B cell (primary cell): ENCODE results near the gene DISP2. TPM values are rescaled to one million over a fixed set of nuclear protein-coding genes. Genes with fewer than 3 reads are reported as not detected.

Experiments
- ATAC-seq: fragments of 200-7000 bp; cut with Tn5 transposase; one replicate; pipeline ENCODE4 v1.10.0; 2021; ENCODE audit warnings: low read depth, mild to moderate bottlenecking, moderate number of reproducible peaks, moderate library complexity
- CTCF ChIA-PET: fragments of 350-600 bp; sonication (Branson Sonifier 250); formaldehyde crosslinking; loops from one replicate; lab custom pipeline; 2021; ENCODE audit warnings: antibody characterized with exemption, inconsistent platforms; lab: Charles Lee
- POLR2A ChIA-PET: fragments of 350-600 bp; sonication (Branson Sonifier 250); formaldehyde crosslinking; loops from one replicate; lab custom pipeline; 2021; ENCODE audit warnings: antibody characterized with exemption; lab: Charles Lee
- DNase-seq: peaks from one replicate; pipeline ENCODE4 v3.0.0; 2013
- H2AFZ ChIP-seq: 2 replicates; pipeline ENCODE4 v1.6.1; 2012; ENCODE audit warnings: mild to moderate bottlenecking, low read depth, low read length; ENCODE audit not compliant: insufficient read depth, poor library complexity, severe bottlenecking
- H3K27ac ChIP-seq, 2 donors: 1 replicate in 1 of 2; 2 replicates in 1 of 2; pipeline ENCODE4 v1.5.1; 2012 to 2013; ENCODE audit warnings: low read length in 2 of 2, mild to moderate bottlenecking in 2 of 2, moderate library complexity in 1 of 2
- H3K27me3 ChIP-seq, 4 experiments: fragments of 200-600 bp in 1 of 4; sonication (generic) in 1 of 4; replicated peaks in 1 of 4; 1 replicate in 2 of 4; 2 replicates in 2 of 4; pipeline versions ENCODE4 v1.6.1 to v1.7.0; 2013 to 2016; ENCODE audit warnings: low read length in 3 of 4, mild to moderate bottlenecking in 2 of 4, mixed read lengths in 1 of 4, moderate library complexity in 1 of 4; ENCODE audit not compliant: insufficient read depth in 4 of 4, control insufficient read depth in 3 of 4; ENCODE audit errors: control extremely low read depth in 1 of 4
- H3K36me3 ChIP-seq, 2 experiments: replicated peaks in 1 of 2; 1 replicate in 1 of 2; 2 replicates in 1 of 2; pipeline versions ENCODE4 v1.6.1 to v1.7.1; 2013; ENCODE audit warnings: low read length in 1 of 2; ENCODE audit not compliant: insufficient read depth in 2 of 2, control insufficient read depth in 1 of 2; ENCODE audit errors: control extremely low read depth in 1 of 2, extremely low read depth in 1 of 2
- H3K4me1 ChIP-seq, 2 donors: fragments of 200-600 bp in 1 of 2; sonication (generic) in 1 of 2; 1 replicate in 1 of 2; 2 replicates in 1 of 2; pipeline versions ENCODE4 v1.5.1 to v1.6.1; 2013 to 2017; ENCODE audit warnings: low read length in 2 of 2; ENCODE audit not compliant: control insufficient read depth in 2 of 2, insufficient read depth in 2 of 2
- H3K4me2 ChIP-seq: replicated peaks from 2 replicates; pipeline ENCODE3; 2012; ENCODE audit warnings: mild to moderate bottlenecking, low read depth, low read length; ENCODE audit not compliant: poor library complexity, severe bottlenecking
- H3K4me3 ChIP-seq, 5 experiments: fragments of 200-600 bp in 1 of 5; sonication (generic) in 1 of 5; 1 replicate in 3 of 5; 2 replicates in 2 of 5; pipeline versions ENCODE4 v1.5.1 to v1.7.0; 2011 to 2016; ENCODE audit warnings: low read length in 4 of 5, mild to moderate bottlenecking in 4 of 5, low read depth in 2 of 5, control low read depth in 1 of 5, moderate library complexity in 1 of 5; ENCODE audit not compliant: insufficient read depth in 1 of 5; ENCODE audit errors: control extremely low read depth in 1 of 5, extremely low read depth in 1 of 5
- H3K79me2 ChIP-seq: fragments of 200-600 bp; sonication (generic); one replicate; pipeline ENCODE4 v1.6.0; 2016; ENCODE audit warnings: low read length; ENCODE audit not compliant: control insufficient read depth, insufficient read depth
- H3K9ac ChIP-seq: fragments of 200-600 bp; sonication (generic); 2 replicates; pipeline ENCODE4 v1.6.1; 2017; ENCODE audit warnings: mild to moderate bottlenecking, low read length, moderate library complexity
- H3K9me3 ChIP-seq, 3 donors: one replicate each; pipeline versions ENCODE4 v1.6.1 to v1.7.1; 2013; ENCODE audit warnings: low read length in 2 of 3; ENCODE audit not compliant: control insufficient read depth in 2 of 3, insufficient read depth in 1 of 3; ENCODE audit errors: control extremely low read depth in 1 of 3
- H4K20me1 ChIP-seq: 2 replicates; pipeline ENCODE4 v1.6.0; 2012; ENCODE audit warnings: mild to moderate bottlenecking, low read length; ENCODE audit not compliant: insufficient read depth, control insufficient read depth, poor library complexity, severe bottlenecking
- H3K27ac Mint-ChIP-seq: one replicate; pipeline ENCODE4 v1.8.0; 2021; ENCODE audit warnings: mixed read lengths
- H3K27me3 Mint-ChIP-seq: one replicate; pipeline ENCODE4 v1.8.0; 2021; ENCODE audit warnings: mixed read lengths
- H3K4me1 Mint-ChIP-seq: one replicate; pipeline ENCODE4 v1.8.0; 2021; ENCODE audit warnings: mixed read lengths
- H3K4me3 Mint-ChIP-seq: one replicate; pipeline ENCODE4 v1.8.0; 2021; ENCODE audit warnings: mixed read lengths
- H3K9me3 Mint-ChIP-seq: one replicate; pipeline ENCODE4 v1.8.0; 2022; ENCODE audit warnings: mixed read lengths; ENCODE audit not compliant: insufficient read depth
- EZH2 ChIP-seq: IDR thresholded peaks from 2 replicates; pipeline ENCODE4 v1.6.1; 2012; ENCODE audit warnings: borderline replicate concordance, low read depth, mild to moderate bottlenecking, moderate library complexity, low read length; ENCODE audit not compliant: insufficient read depth, poor library complexity, severe bottlenecking
- WGBS: methylation state at CpG from one replicate; pipeline ENCODE4 v1.1.5; 2013; ENCODE audit warnings: missing lambda C conversion rate; ENCODE audit not compliant: insufficient coverage; 5-methylcytosine and 5-hydroxymethylcytosine counted together
- intact Hi-C: fragments of 100-400 bp; cut with micrococcal nuclease; formaldehyde crosslinking; loops from one replicate; pipeline ENCODE4 v1.10.0; 2022
- polyA plus RNA-seq: library from polyadenylated mRNA; depleted of rRNA; stranded (reverse); fragments of >200 nt; gene quantifications from 2 replicates; pipeline ENCODE4 v1.2.3, GENCODE V29; 2012
- total RNA-seq, 2 donors: library from RNA; stranded (reverse); fragments of 120-200 nt in 1 of 2; gene quantifications; 1 replicate in 1 of 2; 2 replicates in 1 of 2; pipeline versions ENCODE4 v1.2.3 to v1.2.4, GENCODE V29; 2013 to 2022
- TF ChIP-seq, protein P1 (sequence below): fragments of 200-600 bp; IDR thresholded peaks from one replicate; pipeline ENCODE4 v1.8.0; 2022; ENCODE audit warnings: antibody characterized with exemption, mild to moderate bottlenecking

DISP2 gene
- total and polyA plus RNA-seq, 2 donors (not counting 1 experiment from before 2014, with no cell fraction given), result 0.13 to 0.71 TPM

DNA sequence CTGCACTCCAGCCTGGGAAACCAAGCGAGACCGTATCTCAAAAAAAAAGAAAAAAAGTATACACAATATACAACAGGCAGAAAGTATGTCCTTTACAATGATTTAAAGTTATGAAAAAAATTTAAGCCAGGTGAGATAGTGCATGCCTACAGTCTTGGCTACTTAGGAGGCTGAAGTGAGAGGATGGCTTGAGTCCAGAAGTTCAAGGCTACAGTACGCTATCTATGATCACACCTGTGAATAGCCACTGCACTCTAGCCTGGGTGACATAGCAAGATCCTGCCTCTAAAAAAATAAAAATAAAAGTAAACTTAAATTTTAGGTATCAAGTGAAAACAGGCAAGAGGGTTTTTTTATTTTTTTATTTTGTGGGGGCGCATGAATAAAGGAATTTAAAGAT lies 21.4 kb downstream of the DISP2 start:
- intact Hi-C loops, result no loop called here
- H2AFZ ChIP-seq, result no peak overlapping the region
- CTCF ChIA-PET, result interaction anchor here (0.5 to 1.5 kb wide), 3 partner anchors 11 to 42 kb away, joined by 3 to 5 read pairs (median 4); no protein-coding TSS in a partner anchor

DNA sequence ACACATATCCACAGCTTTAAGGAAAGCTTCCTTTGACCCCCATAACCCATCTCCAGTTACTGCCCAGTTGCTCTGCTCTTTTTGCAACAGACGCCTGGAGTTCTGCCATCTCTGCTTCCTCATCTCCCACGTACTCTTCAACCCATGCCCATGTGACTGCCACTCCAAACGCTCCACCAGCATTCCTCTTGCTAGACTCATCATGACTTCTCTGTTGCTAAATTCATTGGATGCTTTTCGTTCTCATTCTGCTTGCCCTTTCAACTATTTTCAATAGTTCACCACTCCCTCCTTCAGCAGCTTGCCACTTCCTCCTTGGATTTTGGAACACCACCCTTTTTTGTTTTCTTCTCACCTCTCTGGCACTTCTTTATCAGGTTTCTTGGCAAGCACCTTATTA lies 21.8 kb downstream of the DISP2 start:
- Histone ChIP-seq H3K36me3 (no peaks in the 10 kb centered on the region), H3K9me3 (no peaks in the 10 kb centered on the region), H2AFZ (no peak overlapping the region), H3K27ac (no peak overlapping the region), H3K4me2 (no peak overlapping the region), H3K4me1 (peaks cover 6 to 13% of the 10 kb centered on the region in 2 donors), H4K20me1 (no peaks in the 10 kb centered on the region), H3K79me2 (peaks cover 11% of the 10 kb centered on the region), H3K4me3 (no peak overlapping the region), H3K27me3 (no peaks in the 10 kb centered on the region), H3K9ac (no peak overlapping the region)
- POLR2A ChIA-PET, result no interaction called here
- Mint-ChIP-seq H3K9me3 (no peaks in the 10 kb centered on the region), H3K4me1 (peaks cover 12% of the 10 kb centered on the region), H3K27me3 (no peaks in the 10 kb centered on the region), H3K4me3 (no peak overlapping the region), H3K27ac (no peak overlapping the region)
- TF ChIP-seq, protein P1, sequence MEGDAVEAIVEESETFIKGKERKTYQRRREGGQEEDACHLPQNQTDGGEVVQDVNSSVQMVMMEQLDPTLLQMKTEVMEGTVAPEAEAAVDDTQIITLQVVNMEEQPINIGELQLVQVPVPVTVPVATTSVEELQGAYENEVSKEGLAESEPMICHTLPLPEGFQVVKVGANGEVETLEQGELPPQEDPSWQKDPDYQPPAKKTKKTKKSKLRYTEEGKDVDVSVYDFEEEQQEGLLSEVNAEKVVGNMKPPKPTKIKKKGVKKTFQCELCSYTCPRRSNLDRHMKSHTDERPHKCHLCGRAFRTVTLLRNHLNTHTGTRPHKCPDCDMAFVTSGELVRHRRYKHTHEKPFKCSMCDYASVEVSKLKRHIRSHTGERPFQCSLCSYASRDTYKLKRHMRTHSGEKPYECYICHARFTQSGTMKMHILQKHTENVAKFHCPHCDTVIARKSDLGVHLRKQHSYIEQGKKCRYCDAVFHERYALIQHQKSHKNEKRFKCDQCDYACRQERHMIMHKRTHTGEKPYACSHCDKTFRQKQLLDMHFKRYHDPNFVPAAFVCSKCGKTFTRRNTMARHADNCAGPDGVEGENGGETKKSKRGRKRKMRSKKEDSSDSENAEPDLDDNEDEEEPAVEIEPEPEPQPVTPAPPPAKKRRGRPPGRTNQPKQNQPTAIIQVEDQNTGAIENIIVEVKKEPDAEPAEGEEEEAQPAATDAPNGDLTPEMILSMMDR, result no peak
- no peak for TF ChIP-seq EZH2
- no peak for ATAC-seq
- no peak for DNase-seq
- CTCF ChIA-PET, result interaction anchor here (0.5 to 1.5 kb wide), 3 partner anchors 11 to 42 kb away, joined by 3 to 5 read pairs (median 4); no protein-coding TSS in a partner anchor
- intact Hi-C loops, result loop anchor here (5.0 kb wide), 1 partner anchor 902 kb away; no protein-coding TSS in a partner anchor
- WGBS, result 37% methylated on average over 4 of the region's 4 CpGs

More for the DNA sequence above, 21.4 kb downstream of the DISP2 start:
- Histone ChIP-seq H3K79me2 (peaks cover 11% of the 10 kb centered on the region), H3K9ac (no peak overlapping the region), H3K27me3 (no peaks in the 10 kb centered on the region), H4K20me1 (no peaks in the 10 kb centered on the region), H3K4me1 (peaks cover 6 to 13% of the 10 kb centered on the region in 2 donors), H3K9me3 (no peaks in the 10 kb centered on the region), H3K36me3 (no peaks in the 10 kb centered on the region), H3K4me3 (no peak overlapping the region), H3K27ac (no peak overlapping the region), H3K4me2 (no peak overlapping the region)
- TF ChIP-seq EZH2, result no peak
- TF ChIP-seq, protein P1, result no peak
- Mint-ChIP-seq H3K27me3 (no peaks in the 10 kb centered on the region), H3K4me1 (peaks cover 12% of the 10 kb centered on the region), H3K9me3 (no peaks in the 10 kb centered on the region), H3K27ac (no peak overlapping the region), H3K4me3 (no peak overlapping the region)
- POLR2A ChIA-PET, result no interaction called here
- no CpG with 5 or more reads among the region's 4 CpGs for WGBS
- no peak for DNase-seq
- no peak for ATAC-seq
